ENCODE results near the gene DAPP1.

DNA sequence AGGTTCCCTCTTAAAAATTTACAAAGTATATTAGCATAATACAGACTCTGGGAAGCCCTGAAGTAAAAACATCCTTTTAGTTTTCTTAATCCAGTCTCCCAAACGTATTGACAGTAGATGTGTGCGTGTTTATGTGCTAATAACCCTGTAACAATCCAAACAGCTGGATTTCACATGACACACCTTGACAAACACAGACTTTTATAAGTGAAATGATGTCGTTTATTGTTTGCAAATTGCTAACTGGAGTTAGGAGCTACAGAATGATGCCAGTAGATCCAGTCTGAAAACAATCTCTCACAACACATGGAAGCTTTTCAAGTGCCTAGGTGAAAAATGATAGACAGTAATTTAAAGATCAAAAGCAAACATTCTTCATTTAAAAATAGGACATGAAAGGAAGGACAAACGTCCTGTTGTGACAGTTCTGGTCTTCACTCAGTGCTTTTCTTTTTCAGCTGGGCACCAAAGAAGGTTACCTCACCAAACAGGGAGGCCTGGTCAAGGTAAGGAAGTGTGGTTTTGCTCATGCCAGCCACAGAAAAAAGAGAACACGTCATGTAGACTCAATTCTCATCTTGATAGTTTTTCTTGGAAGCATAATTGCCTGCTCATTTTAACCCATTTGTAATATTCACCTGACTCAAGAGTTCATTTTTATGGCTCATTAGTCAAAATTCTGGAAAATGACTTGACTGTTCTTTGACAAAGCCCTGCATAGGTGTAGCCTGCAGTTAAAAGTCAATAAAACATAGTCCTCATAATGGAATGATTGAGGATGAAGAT is 44.7 kb downstream of the DAPP1 start:
- TF ChIP-seq CTCF (IDR thresholded peaks at IDR 0.05) (no peak), POLR2A (IDR thresholded peaks at IDR 0.05) (no peak), EP300 (IDR thresholded peaks at IDR 0.05) (no peak)
